ENCODE results near the gene UCN2.

UCN2 gene

DNA sequence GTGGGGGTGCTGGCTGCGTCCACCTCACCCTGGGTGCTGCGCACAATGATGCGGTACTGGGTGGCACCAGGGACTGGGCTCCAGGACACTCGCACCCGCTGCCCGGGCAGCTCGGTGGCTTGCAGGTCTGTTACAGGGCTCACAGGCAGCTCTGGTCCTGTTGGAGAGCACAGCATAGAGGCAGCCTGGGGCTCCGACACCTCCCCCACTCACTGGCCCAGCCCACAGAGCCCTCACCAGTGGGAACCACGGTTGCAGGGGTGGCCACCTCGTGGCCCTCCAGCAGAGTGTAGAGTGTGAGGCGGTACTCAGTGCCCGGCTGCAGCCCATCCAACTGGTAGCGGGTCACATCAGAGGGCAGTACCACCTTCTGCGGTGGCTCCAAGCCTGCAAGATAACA is 27.9 kb upstream of the UCN2 start:
- no peak for DNase-seq (ENCODE audit: low read depth, low spot score)

DNA sequence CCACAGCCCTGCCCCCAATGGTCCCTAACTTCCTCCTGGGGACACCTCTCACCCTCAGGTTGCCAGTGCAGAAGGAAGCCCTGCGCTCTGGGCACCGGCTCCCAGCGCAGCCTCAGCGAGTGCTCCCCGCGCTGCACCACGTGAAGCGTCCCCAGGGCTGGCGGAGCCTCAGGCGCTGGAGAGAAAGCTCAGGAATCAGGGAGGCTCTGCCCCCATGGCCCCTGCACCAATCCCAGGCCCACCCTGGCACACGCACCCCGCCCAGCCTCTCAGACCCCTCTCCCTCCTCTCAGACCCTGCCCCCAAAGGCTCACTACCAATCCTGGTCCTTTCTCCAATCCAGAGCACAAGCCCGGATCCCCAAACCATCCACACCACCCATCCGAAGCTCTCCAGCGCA is 24.6 kb upstream of the UCN2 start:
- no peak for DNase-seq (ENCODE audit: low read depth, low spot score)

DNA sequence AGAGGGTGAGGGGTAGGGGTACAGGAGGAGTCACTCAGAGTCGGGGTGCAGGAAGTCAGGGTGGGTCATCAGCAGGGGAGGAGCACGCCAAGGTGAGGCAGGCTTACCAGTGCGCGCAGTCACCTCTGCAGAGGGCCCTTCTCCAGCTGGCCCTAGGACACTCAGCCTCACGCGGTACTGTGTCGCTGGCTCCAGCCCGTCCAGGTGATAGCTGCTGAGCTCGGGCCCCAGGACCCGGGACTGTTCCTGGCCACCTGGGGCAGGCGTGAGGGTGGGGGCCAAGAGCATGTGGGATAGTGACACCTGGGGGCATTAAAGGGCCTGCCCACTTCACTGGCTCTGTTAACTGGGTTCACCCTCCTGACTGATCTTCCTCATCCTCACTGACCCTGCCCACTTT is 24.1 kb upstream of the UCN2 start:
- no peak for DNase-seq (ENCODE audit: low read depth, low spot score)

DNA sequence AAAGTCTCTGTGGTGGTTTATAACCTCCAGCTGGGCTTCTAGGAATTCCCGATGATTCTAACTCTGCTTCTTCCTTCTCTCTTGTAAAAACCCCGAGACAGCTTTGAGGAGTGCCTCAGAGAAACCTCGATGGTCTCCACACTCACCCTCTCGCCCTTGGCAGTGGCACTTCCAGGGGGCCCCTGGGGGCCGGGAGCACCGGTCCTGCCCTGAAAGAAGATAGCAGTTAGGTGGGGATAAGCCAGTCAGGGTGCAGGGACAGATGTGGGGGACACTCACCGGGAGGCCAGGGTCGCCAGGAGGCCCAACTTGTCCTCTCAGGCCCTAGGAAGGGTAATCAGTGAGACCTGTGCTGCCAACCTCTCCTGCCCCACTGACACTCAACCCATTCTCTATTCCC is 21.8 kb upstream of the UCN2 start:
- DNase-seq (ENCODE audit: low read depth, low spot score), result no peak

DNA sequence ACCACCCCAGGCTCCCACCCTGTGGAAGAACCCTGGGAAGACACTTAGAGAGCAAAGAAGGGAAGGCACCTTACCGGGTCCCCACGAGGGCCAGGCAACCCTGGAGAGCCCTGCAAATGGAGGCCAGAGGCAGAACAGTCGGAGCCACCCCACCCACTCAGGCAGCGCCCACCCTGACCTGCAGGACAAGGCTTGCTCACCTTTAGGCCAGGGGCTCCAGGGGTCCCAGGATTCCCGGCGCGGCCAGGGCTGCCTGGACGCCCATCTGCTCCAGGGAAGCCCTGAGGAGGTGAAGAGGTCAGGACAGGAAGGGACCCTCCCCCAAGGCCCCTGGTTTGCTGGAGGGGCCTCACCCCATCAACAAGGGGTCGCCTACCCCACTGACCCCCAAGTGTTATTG is 21.3 kb upstream of the UCN2 start:
- no peak for DNase-seq (ENCODE audit: low read depth, low spot score)

DNA sequence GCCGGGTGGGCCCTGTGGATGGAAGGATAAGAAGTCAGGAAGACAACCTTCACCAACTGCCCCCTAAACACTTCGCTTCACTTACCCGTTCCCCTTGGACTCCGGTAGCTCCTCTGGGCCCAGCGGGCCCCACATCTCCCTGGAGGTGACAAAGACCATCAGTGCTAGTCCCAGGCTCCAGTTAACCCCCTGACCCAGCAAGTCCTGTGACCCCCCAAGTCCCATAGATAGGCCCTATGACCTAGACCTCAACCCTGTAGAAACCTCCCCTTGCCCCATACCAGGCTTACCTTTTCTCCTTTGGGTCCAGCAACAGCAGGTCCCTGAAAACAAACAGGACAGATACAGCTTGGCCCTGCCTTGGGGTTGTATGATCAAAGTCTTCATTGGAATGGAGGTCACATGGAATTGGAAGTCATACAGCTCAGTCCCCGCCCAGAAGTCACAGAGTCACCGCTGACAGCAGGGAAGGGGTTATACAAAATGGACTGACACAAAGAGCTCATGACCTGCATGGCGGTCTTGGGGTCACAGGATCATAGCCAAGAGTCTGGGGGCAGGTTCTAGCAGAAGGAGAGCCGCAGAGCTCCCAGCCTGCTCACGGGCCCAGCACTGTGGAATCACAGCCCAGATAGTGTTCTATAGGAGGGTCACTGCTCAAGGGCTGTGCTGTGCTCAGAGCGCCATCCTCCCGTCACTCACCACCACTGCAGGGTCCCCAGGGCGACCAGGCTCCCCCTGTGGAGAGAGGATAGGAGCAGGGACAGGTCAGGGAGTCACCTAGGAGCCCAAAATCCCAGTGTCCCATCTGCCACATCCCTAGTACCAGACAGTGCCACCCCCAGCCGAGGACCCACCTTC is 18.3 kb upstream of the UCN2 start:
- no peak for DNase-seq (ENCODE audit: low read depth, low spot score)

DNA sequence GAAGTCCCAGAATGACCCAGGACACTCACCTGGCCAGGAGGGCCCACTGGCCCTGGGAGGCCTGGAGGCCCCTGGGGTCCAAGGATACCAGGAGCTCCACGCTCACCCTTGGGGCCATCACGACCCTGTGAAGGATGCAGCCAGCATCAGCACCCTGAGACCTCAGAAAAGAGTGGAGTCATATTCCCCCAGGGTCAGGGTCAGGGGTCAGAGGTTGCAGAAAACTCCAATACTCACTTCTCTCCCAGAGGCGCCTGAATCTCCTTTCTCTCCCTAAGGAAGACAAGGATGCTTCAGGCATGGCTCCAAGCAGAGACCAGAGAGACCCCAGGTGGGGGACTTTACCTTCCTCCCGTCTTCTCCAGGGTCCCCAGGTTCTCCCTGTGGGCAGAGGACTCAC is 13.1 kb upstream of the UCN2 start:
- no peak for DNase-seq (ENCODE audit: low read depth, low spot score)

DNA sequence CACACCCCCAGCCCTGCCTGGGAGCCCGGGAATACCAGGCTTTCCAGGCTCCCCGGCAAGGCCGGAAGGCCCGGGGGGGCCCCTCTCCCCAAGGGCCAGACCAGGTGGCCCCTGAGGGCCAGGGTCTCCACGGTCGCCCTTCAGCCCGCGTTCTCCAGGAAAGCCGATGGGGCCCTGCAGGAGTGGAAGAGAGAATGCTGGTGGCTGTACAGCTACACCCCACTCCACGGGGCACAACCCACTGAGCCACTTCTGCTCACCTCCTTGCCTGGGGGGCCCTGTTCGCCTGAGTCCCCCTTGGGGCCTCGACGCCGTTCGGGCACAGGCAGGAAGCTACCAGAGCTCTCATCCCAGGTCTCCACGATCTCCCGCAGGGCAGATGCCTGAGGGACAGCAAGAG is 11.8 kb upstream of the UCN2 start:
- no peak for DNase-seq (ENCODE audit: low read depth, low spot score)

DNA sequence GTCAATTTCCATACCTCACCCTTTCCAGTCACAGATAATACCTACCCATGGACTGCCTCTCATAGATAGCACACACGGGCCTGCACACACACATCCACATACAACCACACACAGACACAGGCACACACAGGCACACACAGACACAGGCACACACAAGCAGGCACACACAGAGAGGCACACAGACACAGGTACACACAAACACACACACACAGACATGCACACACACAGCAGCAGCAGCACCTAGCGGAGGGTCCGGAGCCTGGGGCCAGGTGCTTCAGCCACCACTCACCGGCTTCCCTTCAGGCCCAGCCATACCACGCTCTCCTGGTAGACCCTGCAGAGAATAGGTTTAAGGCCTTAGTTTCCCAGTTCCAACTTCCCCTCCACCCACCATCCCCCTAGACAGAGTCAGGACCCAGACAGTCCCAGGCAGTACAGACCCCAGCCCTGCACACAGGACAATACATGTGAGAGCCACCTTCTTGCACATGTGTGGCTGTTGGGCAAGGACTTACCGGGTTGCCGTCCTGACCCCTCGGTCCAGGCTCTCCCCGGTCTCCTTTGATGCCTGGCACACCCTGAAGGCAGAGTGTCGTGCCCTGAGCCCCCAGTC is 10.5 kb upstream of the UCN2 start:
- DNase-seq (ENCODE audit: low read depth, low spot score), result no peak

DNA sequence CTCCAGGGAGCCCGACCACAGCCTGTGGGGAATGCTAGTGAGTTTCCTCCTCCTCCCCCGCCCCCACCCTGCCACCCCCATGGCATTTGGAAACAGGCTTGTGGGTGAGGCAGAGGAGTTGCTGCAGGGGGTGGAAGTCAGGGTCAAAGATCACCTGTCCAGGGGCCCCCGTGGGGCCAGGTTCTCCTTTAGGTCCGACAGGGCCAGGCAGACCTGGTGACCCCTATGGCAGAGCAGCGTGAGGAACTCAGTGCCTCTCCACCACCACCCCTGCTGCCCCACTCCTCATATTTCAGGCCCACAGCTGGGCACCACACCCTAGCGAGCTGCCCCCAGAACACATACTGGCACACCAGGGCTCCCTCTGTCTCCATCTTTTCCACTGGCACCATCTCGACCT is 8.9 kb upstream of the UCN2 start:
- no peak for DNase-seq (ENCODE audit: low read depth, low spot score)

DNA sequence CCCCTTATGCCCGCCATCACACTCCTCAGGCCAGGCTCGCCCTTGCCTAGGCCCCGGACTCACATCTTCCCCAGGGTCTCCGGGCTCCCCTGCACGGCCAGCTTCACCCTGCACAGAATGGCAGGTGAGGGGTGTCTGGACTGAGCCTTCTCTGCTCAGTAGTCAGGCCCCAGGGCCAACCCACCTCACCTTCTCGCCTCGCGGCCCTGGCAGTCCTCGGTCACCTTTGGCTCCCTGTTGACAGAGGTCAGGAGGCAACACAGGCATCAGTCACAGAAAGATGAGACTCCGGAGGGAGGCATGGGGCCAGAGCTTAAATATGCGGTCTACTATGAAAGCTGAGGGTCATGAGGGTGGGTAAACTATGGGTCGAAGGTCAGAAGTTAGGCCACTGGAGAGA is 8.4 kb upstream of the UCN2 start:
- DNase-seq (ENCODE audit: low read depth, low spot score), result no peak

DNA sequence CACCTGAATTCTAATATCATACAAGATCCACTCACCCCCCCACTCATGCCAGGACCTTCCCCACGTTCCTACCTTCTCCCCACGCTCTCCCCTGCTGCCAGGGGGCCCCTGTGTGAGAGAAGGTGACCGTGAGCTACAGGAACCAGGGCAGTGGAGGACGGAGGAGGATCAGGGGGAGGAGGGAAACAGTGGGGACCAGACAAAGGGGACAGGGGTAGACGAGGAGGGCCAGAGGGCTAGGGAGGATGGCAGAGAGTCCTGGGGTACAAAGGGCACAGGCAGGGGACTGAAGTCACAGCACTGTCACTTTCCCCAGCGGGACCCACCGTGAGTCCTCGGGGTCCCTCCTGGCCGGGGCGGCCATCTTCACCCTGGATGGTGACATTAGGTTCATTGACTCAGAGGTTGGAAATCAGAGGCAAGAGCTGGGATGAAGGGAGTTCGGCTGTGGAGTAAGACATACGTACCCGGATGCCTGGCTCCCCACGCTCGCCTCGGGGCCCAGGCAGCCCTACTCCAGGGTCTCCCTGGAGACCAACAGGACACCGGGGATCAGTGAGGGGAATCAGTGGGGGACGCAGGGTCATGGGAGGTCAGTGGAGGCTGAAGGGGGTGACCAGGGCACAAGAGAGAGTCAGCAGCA is 6.3 kb upstream of the UCN2 start:
- DNase-seq (ENCODE audit: low read depth, low spot score), result no peak

DNA sequence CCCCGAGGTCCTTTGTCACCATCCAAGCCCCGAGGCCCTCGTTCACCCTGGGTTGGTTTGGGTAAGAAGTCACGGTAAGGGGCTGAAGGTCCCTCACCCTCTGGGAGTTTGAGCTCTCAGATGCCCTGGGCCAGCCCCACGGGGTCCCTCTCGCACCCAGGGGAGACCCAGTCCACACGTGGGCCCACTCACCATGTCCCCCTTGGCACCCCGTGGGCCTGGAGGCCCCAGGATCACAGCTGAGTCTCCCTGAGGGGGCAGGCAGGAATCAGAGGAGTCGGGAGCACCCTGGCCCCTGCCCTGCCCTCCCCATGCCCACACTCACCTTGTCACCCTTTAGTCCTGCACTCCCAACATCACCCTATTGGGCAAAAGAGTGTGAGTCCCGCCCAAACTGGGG is 5.8 kb upstream of the UCN2 start:
- no peak for DNase-seq (ENCODE audit: low read depth, low spot score)

DNA sequence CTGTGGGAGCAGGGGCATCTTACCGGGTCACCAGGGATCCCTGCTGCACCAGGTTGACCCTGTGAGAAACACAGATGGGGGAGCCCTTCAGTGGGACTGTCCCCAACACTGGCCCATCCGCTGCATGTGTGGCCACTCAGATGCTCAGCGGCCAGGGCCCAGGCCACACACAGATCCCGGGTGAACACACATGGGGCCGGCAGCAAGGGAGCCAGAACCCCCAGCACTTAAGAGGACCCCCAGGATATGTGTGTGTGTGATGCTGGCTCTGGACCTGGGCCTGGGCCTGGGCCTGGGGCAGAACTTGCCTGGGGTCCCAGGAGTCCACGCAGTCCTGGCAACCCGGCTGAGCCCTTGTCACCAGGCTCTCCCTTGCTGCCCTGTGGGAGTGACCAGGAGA is 4.9 kb upstream of the UCN2 start:
- DNase-seq (ENCODE audit: low read depth, low spot score), result no peak

DNA sequence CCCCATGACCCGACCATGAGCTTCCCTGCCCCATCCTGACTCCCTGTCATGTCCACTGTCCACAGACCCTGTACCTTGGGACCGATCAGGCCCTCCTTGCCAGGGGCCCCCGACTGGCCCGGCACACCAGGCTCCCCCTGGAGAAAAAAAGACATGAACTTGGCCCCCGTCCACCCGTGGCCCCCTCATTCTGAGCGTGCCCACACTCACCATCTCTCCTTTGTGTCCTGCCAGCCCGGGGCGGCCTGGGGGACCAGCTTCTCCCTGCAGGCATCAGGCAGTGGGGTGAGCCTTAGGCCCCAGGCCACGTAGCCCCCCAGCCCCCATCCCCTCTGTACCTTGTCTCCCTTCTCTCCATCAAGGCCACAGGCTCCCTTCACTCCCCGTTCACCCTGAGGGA is 3.9 kb upstream of the UCN2 start:
- DNase-seq (ENCODE audit: low read depth, low spot score), result no peak

DNA sequence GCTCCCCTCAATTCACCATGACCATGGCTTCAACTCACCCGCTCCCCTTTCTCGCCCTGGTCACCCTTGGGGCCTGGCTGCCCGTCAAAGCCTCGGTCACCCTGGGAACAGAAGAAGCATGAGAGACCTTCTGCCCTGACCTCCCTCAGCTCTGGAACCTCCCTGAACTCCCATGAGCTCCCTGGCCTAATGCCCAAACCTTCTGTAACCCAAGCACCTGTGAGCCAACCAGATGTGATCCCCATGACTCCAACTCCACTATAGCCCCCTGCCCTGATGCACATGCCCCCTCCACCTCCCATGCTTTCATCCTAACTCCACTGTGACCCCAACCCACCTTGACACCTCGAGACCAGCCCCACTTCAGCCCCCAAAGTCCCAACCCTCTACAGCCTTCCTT is 3.5 kb upstream of the UCN2 start:
- DNase-seq (ENCODE audit: low read depth, low spot score), result no peak

DNA sequence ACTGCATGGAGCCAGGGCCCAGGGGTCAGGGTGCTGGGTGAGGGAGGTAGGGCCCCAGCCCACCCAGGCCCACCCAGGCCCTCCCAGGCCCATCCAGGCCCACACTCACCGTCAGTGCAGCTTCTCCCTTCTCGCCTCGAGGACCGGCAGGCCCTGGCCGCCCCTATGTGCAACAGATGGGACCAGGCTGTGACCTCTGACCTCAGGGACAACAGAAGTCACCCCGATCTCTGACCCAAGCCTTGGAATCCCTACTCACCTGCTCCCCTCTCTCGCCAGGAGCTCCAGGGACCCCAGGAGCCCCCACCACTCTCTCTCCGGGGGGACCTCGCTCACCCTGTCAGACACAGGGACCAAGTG is 2.8 kb upstream of the UCN2 start:
- no peak for DNase-seq (ENCODE audit: low read depth, low spot score)

DNA sequence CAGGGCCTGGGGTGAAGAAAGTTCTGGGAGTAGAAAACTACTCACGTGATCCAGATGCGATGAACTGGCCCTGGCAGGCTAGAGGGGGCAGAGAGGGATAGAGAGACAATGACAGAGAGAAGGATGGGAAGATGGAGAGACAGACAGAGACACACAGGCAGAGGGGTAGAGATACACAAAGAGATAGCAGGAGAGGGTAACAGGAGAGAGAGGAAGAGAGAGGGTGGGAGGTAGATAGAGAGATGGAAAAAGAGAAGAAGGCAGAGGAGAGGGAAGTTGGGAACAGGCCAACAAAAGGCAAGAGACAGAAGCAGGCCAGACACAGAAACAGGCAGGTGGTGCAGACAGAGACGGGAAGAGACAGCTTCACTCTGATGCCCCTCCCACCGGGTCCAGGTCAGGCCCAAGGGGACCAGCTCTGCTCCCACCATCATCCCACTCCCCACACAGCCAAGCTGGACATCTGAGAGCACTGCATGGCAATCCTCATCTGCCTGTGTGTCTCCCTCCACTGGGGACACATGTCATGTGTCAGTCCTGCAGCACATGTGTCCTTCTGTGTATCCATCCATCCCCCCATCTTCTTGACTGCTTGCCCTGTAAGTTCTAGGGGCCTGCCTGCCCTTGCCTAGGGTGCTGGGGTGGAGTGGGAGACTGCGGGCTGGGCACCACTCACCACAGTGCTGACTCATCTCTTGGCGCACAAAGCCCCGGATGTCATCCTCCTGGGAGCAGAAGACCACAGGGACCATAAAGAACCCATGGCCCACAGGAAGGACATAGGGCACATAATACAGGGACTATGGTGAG is 2.2 kb upstream of the UCN2 start:
- DNase-seq (ENCODE audit: low read depth, low spot score), result no peak

DNA sequence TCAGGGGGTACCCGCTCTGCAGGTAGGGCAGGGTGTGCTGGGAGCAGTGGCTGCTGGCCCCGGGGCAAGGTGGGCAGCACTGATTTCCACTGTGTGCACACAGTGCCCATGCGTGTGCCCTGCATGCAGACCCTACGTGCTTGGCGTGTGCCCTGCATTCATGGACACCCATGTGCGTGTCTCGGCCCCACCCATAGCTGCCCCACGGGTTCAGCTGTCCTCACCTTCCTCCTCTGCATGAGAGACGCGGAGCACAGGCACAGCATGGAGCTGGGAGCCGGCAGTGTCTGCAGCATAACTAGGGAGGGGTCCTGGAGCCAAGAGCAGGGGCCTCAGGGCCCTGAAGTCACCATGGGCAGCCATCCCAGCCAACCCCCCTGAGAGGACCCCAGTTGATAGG is 1.6 kb upstream of the UCN2 start:
- DNase-seq (ENCODE audit: low read depth, low spot score), result no peak

DNA sequence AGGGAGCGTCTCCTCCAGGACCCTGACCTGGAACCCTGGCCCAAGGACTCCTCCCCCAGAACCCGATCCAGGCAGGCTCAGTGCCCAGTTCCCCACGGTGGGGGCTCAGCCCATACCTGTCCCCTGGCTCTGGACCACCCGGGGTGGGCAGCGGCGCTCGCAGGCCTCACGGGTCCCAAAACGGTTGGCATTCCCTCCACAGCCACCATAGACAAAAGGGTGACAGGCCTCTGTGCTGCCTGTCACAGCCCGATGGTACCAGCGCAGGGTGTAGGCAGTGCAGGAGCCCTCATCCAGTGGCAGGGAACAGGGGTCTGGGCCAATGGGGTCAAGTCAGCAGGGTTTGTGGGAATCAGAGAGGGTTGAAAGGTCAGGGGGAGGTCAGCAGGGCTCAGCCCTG is 1.1 kb upstream of the UCN2 start:
- DNase-seq (ENCODE audit: low read depth, low spot score), result no peak

DNA sequence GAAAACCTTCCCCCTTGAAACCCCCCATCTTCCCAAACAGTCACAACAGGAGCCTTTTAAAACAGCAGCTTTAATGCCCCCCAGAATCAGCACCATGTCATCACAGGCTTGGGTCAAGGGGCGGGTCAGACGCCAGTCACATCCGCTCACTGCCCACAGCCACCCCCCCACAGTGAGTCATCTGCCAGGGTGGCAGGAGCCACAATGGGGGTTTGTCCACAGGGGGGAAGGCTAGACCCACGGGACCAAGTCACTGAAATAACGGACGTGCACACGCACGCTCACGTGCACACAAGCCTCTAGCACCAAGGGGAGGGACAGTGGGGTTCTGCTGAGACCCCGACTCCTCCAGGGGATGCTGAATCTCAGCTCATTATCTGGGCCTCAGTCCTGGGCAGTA is 441 bp upstream of the UCN2 start:
- no peak for DNase-seq (ENCODE audit: low read depth, low spot score)

DNA sequence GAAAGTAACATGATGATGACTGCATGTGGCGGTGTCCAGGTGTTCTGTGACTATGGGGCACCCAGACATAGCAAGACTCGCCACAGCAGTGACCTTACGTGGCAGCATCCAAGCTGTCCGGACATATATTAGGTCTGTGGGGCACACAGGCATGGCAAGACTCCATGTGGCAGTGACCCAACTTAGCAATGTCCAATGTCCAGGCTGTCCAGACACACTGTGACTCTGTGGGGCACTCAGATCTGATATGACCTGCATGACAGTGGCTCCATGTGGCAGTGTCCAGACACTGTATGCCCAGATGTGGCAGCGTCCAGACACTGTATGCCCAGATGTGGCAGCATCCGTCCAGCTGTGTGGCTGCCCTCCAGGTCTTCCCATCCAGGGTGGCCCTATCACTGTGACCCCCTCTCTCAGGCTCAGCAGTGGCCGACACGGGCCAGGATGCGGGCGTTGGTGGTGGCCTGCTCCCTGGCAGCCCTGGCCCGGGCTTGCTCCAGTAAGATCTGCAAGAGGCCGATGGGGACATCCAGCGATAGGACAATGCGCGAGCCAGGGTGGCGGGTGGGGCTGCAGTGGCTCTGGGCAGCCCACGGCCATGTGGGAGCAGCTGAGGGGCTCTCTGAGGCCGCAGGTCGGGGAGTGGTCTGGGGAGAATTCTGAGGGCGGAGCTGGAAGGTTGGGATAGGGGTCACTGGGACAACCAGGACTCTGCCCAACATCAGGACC is 1.1 kb downstream of the UCN2 start:
- no peak for DNase-seq (ENCODE audit: low read depth, low spot score)

Measured in brain pericyte (primary cell).